MCF 10A (cell line): ENCODE measurements around the gene ZNF628. TPM values are rescaled to one million over a fixed set of nuclear protein-coding genes. Genes with fewer than 3 reads are reported as not detected.

Experiments
- BruUV-seq: library from RNA; stranded (reverse); fragments of 400-500 nt; replicated peaks from 2 replicates; lab custom pipeline; 2021; lab: Mats Ljungman, UMichigan
- CTCF ChIA-PET: fragments of 300-600 bp; sonication (Branson Sonifier 250); formaldehyde crosslinking; extraction: SDS; loops from one replicate; lab custom pipeline; 2021; ENCODE audit warnings: antibody characterized with exemption, inconsistent platforms; lab: Yijun Ruan, JAX
- POLR2A ChIA-PET: fragments of 300-600, 350-650 bp; sonication (Branson Sonifier 250); formaldehyde crosslinking; extraction: SDS; loops from one replicate; lab custom pipeline; 2020; ENCODE audit warnings: antibody characterized with exemption, inconsistent platforms; lab: Yijun Ruan, JAX
- DNase-seq: peaks from one replicate; pipeline ENCODE4 v3.0.0-alpha.2; 2018; ENCODE audit not compliant: unreplicated experiment
- H3K27ac Mint-ChIP-seq: one replicate; pipeline ENCODE4 v1.8.0; 2022; ENCODE audit warnings: mild to moderate bottlenecking, low read depth, mixed read lengths; ENCODE audit not compliant: unreplicated experiment
- H3K27me3 Mint-ChIP-seq: one replicate; pipeline ENCODE4 v1.8.0; 2022; ENCODE audit warnings: mixed read lengths; ENCODE audit not compliant: insufficient read depth, unreplicated experiment
- H3K36me3 Mint-ChIP-seq: one replicate; pipeline ENCODE4 v1.8.0; 2022; ENCODE audit warnings: mild to moderate bottlenecking, moderate library complexity, mixed read lengths; ENCODE audit not compliant: insufficient read depth, unreplicated experiment
- H3K4me1 Mint-ChIP-seq: one replicate; pipeline ENCODE4 v1.8.0; 2022; ENCODE audit warnings: mixed read lengths; ENCODE audit not compliant: insufficient read depth, unreplicated experiment
- H3K4me3 Mint-ChIP-seq: one replicate; pipeline ENCODE4 v1.8.0; 2022; ENCODE audit warnings: mild to moderate bottlenecking, moderate library complexity, mixed read lengths; ENCODE audit not compliant: unreplicated experiment
- H3K9me3 Mint-ChIP-seq: one replicate; pipeline ENCODE4 v1.8.0; 2022; ENCODE audit warnings: mixed read lengths; ENCODE audit not compliant: unreplicated experiment
- CTCF ChIP-seq: fragments of 200-600 bp; IDR thresholded peaks from one replicate; pipeline ENCODE4 v1.8.0; 2022; ENCODE audit warnings: antibody characterized with exemption, mild to moderate bottlenecking; ENCODE audit not compliant: unreplicated experiment
- intact Hi-C: fragments of 100-400 bp; cut with micrococcal nuclease; formaldehyde crosslinking; loops from 2 replicates; pipeline ENCODE4 v1.14.1; 2022
- total RNA-seq: library from RNA; stranded (reverse); gene quantifications from 2 replicates; pipeline ENCODE4 v1.2.3, GENCODE V29; 2022

The ZNF628 gene
- total RNA-seq, 1 experiment from 2014 or later, result 12.1 TPM

GRCh38 chr19:55466241-55466614, 10.2 kb upstream of the ZNF628 start:
- ChIA-PET CTCF (interaction anchor here (0.6 to 4.3 kb wide), 8 partner anchors 10 to 164 kb away, joined by 3 to 64 read pairs (median 16); partner anchors contain the start of gene ZNF628), POLR2A (interaction anchor here (0.7 to 3.3 kb wide), 4 partner anchors 10 to 1272 kb away, joined by 3 to 20 read pairs (median 6); partner anchors contain the start of gene ZNF628)
- no peak overlapping the region for H3K4me3 Mint-ChIP-seq
- H3K4me1 Mint-ChIP-seq, result peaks cover 6% of the 10 kb centered on the region
- no peaks in the 10 kb centered on the region for H3K27me3 Mint-ChIP-seq
- no peak for DNase-seq
- no TSS peak for BruUV-seq
- H3K9me3 Mint-ChIP-seq, result no peaks in the 10 kb centered on the region
- intact Hi-C loops, result no loop called here
- H3K27ac Mint-ChIP-seq, result no peak overlapping the region
- TF ChIP-seq CTCF, result no peak
- peaks cover 14% of the 10 kb centered on the region for H3K36me3 Mint-ChIP-seq

- Mint-ChIP-seq H3K27ac (no peak overlapping the region), H3K4me3 (no peak overlapping the region), H3K27me3 (no peaks in the 10 kb centered on the region), H3K36me3 (peaks cover 7% of the 10 kb centered on the region), H3K4me1 (peaks cover 2% of the 10 kb centered on the region), H3K9me3 (no peaks in the 10 kb centered on the region)
- TF ChIP-seq CTCF, result peak; percentile 98
- intact Hi-C loops, result loop anchor here (1.0 kb wide), 2 partner anchors 37 to 164 kb away; no protein-coding TSS in a partner anchor
- DNase-seq, result peak; percentile 65
- POLR2A ChIA-PET, result interaction anchor here (0.9 to 3.3 kb wide), 4 partner anchors 9 to 133 kb away, joined by 3 to 20 read pairs (median 6); partner anchors contain the start of genes KMT5C, ZNF524 and ZNF628
- BruUV-seq, result no TSS peak
- CTCF ChIA-PET, result interaction anchor here (0.6 to 4.3 kb wide), 65 partner anchors 8 to 1014 kb away, joined by 3 to 64 read pairs (median 5); partner anchors contain the start of genes KMT5C, LENG9, NAT14 and TMEM238
Observed at GRCh38 chr19:55467236-55468053, 9.0 kb upstream of the ZNF628 start.

GRCh38 chr19:55468054-55468393, 8.4 kb upstream of the ZNF628 start:
- Mint-ChIP-seq H3K27ac (no peak overlapping the region), H3K4me3 (no peak overlapping the region), H3K9me3 (no peaks in the 10 kb centered on the region), H3K36me3 (peaks cover 7% of the 10 kb centered on the region), H3K27me3 (no peaks in the 10 kb centered on the region), H3K4me1 (no peaks in the 10 kb centered on the region)
- no TSS peak for BruUV-seq
- intact Hi-C loops, result loop anchor here (1.0 kb wide), 2 partner anchors 36 to 163 kb away; no protein-coding TSS in a partner anchor
- ChIA-PET CTCF (interaction anchor here (0.6 to 4.3 kb wide), 52 partner anchors 9 to 1014 kb away, joined by 3 to 64 read pairs (median 5); partner anchors contain the start of genes NAT14, TMEM238, ZNF628 and ZNF865), POLR2A (interaction anchor here (1.1 to 3.3 kb wide), 3 partner anchors 8 to 132 kb away, joined by 4 to 20 read pairs (median 4); partner anchors contain the start of genes ZNF524 and ZNF628)
- no peak for DNase-seq
- no peak for TF ChIP-seq CTCF

GRCh38 chr19:55471266-55471665, 5.2 kb upstream of the ZNF628 start:
- Mint-ChIP-seq H3K9me3 (no peaks in the 10 kb centered on the region), H3K36me3 (peaks cover 7% of the 10 kb centered on the region), H3K4me1 (peaks cover 8% of the 10 kb centered on the region), H3K27me3 (no peaks in the 10 kb centered on the region), H3K27ac (no peak overlapping the region), H3K4me3 (no peak overlapping the region)
- intact Hi-C loops, result no loop called here
- POLR2A ChIA-PET, result interaction anchor here (1.3 to 1.5 kb wide), 2 partner anchors 9 to 12 kb away, joined by 4 read pairs; partner anchors contain the start of gene ISOC2
- CTCF ChIA-PET, result interaction anchor here (1.1 to 1.2 kb wide), 2 partner anchors 18 to 33 kb away, joined by 4 to 9 read pairs; no protein-coding TSS in a partner anchor
- no peak for TF ChIP-seq CTCF
- no TSS peak for BruUV-seq
- no peak for DNase-seq
